GM12878 (cell line): ENCODE measurements around the gene SLC22A12. TPM values are rescaled to one million over a fixed set of nuclear protein-coding genes. Genes with fewer than 3 reads are reported as not detected.
A peak's percentile ranks its signal among the peaks of the same experiment; 100 is the strongest.

Experiments used
- ATAC-seq: fragments of 200-7000 bp; cut with Tn5 transposase; 3 replicates; pipeline ENCODE4 v1.9.1; 2020; ENCODE audit warnings: mild to moderate bottlenecking, moderate library complexity
- BruUV-seq: library from RNA; stranded (reverse); fragments of 400-500 nt; replicated peaks from 2 replicates; lab custom pipeline; 2021; lab: Mats Ljungman, UMichigan
- CTCF ChIA-PET: fragments of 300-600 bp; sonication (Branson Sonifier 250); formaldehyde crosslinking; extraction: SDS; loops from one replicate; lab custom pipeline; 2021; ENCODE audit warnings: inconsistent platforms; lab: Yijun Ruan, JAX
- POLR2A ChIA-PET: fragments of 350-600 bp; formaldehyde crosslinking; extraction: SDS; loops from one replicate; lab custom pipeline; 2021; ENCODE audit warnings: inconsistent platforms; lab: Charles Lee
- RAD21 ChIA-PET: fragments of 300-600 bp; sonication (Branson Sonifier 250); formaldehyde crosslinking; loops from one replicate; lab custom pipeline; 2023; ENCODE audit warnings: antibody characterized with exemption; ENCODE audit not compliant: unreplicated experiment; lab: Charles Lee
- SMC1A ChIA-PET: fragments of 300-600 bp; sonication (Branson Sonifier 250); formaldehyde crosslinking; loops from one replicate; lab custom pipeline; 2023; ENCODE audit not compliant: unreplicated experiment, uncharacterized antibody; lab: Charles Lee
- DNase-seq: peaks from one replicate; pipeline ENCODE4 v3.0.0-alpha.2; 2011; ENCODE audit warnings: low read depth, low spot score
- FAIRE-seq: peaks from 3 replicates; lab custom pipeline; 2011; peaks lifted over from hg19 to GRCh38; lab: Jason Lieb, UNC
- H2AFZ ChIP-seq: 2 replicates; pipeline ENCODE4 v1.6.0; 2011; ENCODE audit warnings: low read depth, low read length, control low read depth; ENCODE audit not compliant: control insufficient read depth
- H3K27ac ChIP-seq: 2 replicates; pipeline ENCODE4 v1.5.1; 2011; ENCODE audit warnings: control low read depth; ENCODE audit not compliant: control insufficient read depth, insufficient read depth
- H3K27me3 ChIP-seq, 2 experiments: replicated peaks in 1 of 2; 2 replicates each; pipeline versions ENCODE4 v1.6.0 to v1.6.1; 2011; ENCODE audit warnings: low read length in 1 of 2; ENCODE audit not compliant: control insufficient read depth in 2 of 2, insufficient read depth in 2 of 2
- H3K36me3 ChIP-seq, 2 experiments: 2 replicates each; pipeline ENCODE4 v1.5.1; 2011; ENCODE audit warnings: low read length in 1 of 2; ENCODE audit not compliant: control insufficient read depth in 2 of 2, insufficient read depth in 2 of 2
- H3K4me1 ChIP-seq: 2 replicates; pipeline ENCODE4 v1.6.1; 2011; ENCODE audit warnings: mild to moderate bottlenecking, low read length, moderate library complexity, mixed read lengths; ENCODE audit not compliant: control insufficient read depth, insufficient read depth
- H3K4me2 ChIP-seq: 2 replicates; pipeline ENCODE4 v1.6.0; 2011; ENCODE audit warnings: control low read depth; ENCODE audit not compliant: control insufficient read depth, insufficient read depth
- H3K4me3 ChIP-seq: fragments of 200-600 bp; sonication (generic); 2 replicates; pipeline ENCODE4 v1.5.1; 2016
- H3K79me2 ChIP-seq: 2 replicates; pipeline ENCODE4 v1.6.0; 2011; ENCODE audit warnings: low read length; ENCODE audit not compliant: control insufficient read depth, insufficient read depth
- H3K9ac ChIP-seq: 2 replicates; pipeline ENCODE4 v1.8.0; 2011; ENCODE audit warnings: low read length, control low read depth, mixed read lengths; ENCODE audit not compliant: control insufficient read depth, insufficient read depth
- H3K9me3 ChIP-seq: replicated peaks from 3 replicates; pipeline ENCODE4 v1.5.1; 2011; ENCODE audit warnings: mild to moderate bottlenecking, low read length; ENCODE audit not compliant: control insufficient read depth, insufficient read depth
- H4K20me1 ChIP-seq: 2 replicates; pipeline ENCODE4 v1.6.0; 2011; ENCODE audit not compliant: control insufficient read depth, insufficient read depth
- BHLHE40 ChIP-seq, 2 experiments: fragments of 450-650 bp in 1 of 2; IDR thresholded peaks; 2 replicates each; pipeline ENCODE4 v1.6.1; 2011 to 2017; ENCODE audit warnings: low read depth in 2 of 2, borderline replicate concordance in 1 of 2, improper control_type of control experiment in 1 of 2, low read length in 1 of 2, mild to moderate bottlenecking in 1 of 2
- CHD2 ChIP-seq: IDR thresholded peaks from 2 replicates; pipeline ENCODE4 v1.6.1; 2011; ENCODE audit warnings: low read depth, low read length, improper control_type of control experiment, borderline replicate concordance
- DPF2 ChIP-seq: fragments of 450-650 bp; IDR thresholded peaks from 2 replicates; pipeline ENCODE4 v1.6.1; 2017; ENCODE audit warnings: mild to moderate bottlenecking
- GATAD2B ChIP-seq: fragments of 450-650 bp; conservative IDR thresholded peaks from 2 replicates; pipeline ENCODE4 v1.6.1; 2017; ENCODE audit warnings: low read depth, mild to moderate bottlenecking, moderate library complexity
- KDM1A ChIP-seq: fragments of 200-600 bp; sonication (generic); IDR thresholded peaks from 2 replicates; pipeline ENCODE4 v1.6.1; 2016; ENCODE audit warnings: borderline replicate concordance
- MEF2B ChIP-seq: fragments of 450-650 bp; IDR thresholded peaks from 2 replicates; pipeline ENCODE4 v1.6.1; 2018; ENCODE audit warnings: mild to moderate bottlenecking, moderate library complexity; ENCODE audit not compliant: partially characterized antibody, poor library complexity, severe bottlenecking
- NBN ChIP-seq: fragments of 450-650 bp; IDR thresholded peaks from 2 replicates; pipeline ENCODE4 v1.6.1; 2016
- RB1 ChIP-seq: fragments of 450-650 bp; formaldehyde crosslinking; IDR thresholded peaks from 2 replicates; pipeline ENCODE4 v1.6.1; 2017; ENCODE audit warnings: mild to moderate bottlenecking, borderline replicate concordance
- SMARCA5 ChIP-seq: fragments of 450-650 bp; IDR thresholded peaks from 2 replicates; pipeline ENCODE4 v1.6.1; 2017; ENCODE audit warnings: mild to moderate bottlenecking
- TCF3 ChIP-seq: IDR thresholded peaks from 2 replicates; pipeline ENCODE4 v1.6.1; 2012; ENCODE audit warnings: low read depth, mild to moderate bottlenecking, low read length, borderline replicate concordance; ENCODE audit not compliant: insufficient read depth
- YBX1 ChIP-seq: fragments of 450-650 bp; IDR thresholded peaks from 2 replicates; pipeline ENCODE4 v1.6.1; 2016; ENCODE audit warnings: antibody characterized with exemption
- ZNF384 ChIP-seq: IDR thresholded peaks from 2 replicates; pipeline ENCODE4 v1.6.1; 2012; ENCODE audit warnings: low read depth, mild to moderate bottlenecking, low read length, improper control_type of control experiment, borderline replicate concordance
- ZNF687 ChIP-seq: fragments of 450-650 bp; IDR thresholded peaks from 2 replicates; pipeline ENCODE4 v1.6.1; 2017; ENCODE audit warnings: mild to moderate bottlenecking, moderate library complexity
- WGBS: methylation state at CpG from one replicate; pipeline ENCODE4 v1.1.6; 2016; ENCODE audit warnings: low lambda C conversion rate; ENCODE audit not compliant: insufficient replicate concordance, insufficient coverage; ENCODE audit errors: missing lambda C conversion rate; 5-methylcytosine and 5-hydroxymethylcytosine counted together
- in situ Hi-C: fragments of 300-500 bp; cut with MboI; formaldehyde crosslinking; loops from 9 replicates; pipeline ENCODE4 v1.14.3; 2018; ENCODE audit warnings: mixed read lengths
- intact Hi-C: fragments of 100-400 bp; cut with micrococcal nuclease; formaldehyde crosslinking; loops from one replicate; pipeline ENCODE4 v1.14.2; 2022; ENCODE audit not compliant: unreplicated experiment
- polyA plus RNA-seq, 11 experiments: library from polyadenylated mRNA; depleted of rRNA in 4 of 11; unstranded in 6 of 11; stranded (reverse) in 5 of 11; fragments of >200 nt; fragmentation: Nextera tagmentation in 4 of 11; fragmentation: Illumina TruSeq in 1 of 11; extraction: Ambion mirVana in 4 of 11; extraction: Trizol in 1 of 11; gene quantifications; 1 replicate in 1 of 11; 2 replicates in 10 of 11; pipeline versions ENCODE4 v1.2.1 to v1.2.3, GENCODE V29; 2011 to 2016; ENCODE audit warnings: inconsistent platforms in 2 of 11, missing spikeins in 2 of 11, low read depth in 1 of 11
- total RNA-seq, 4 experiments: library from RNA; depleted of rRNA in 3 of 4; stranded (reverse); fragments of >200 nt in 3 of 4; fragmentation: Illumina TruSeq in 1 of 4; extraction: Trizol in 1 of 4; gene quantifications; 2 replicates each; pipeline versions ENCODE4 v1.2.1 to v1.2.3, GENCODE V29; 2013 to 2021

The SLC22A12 gene
- total and polyA plus RNA-seq, 10 of the 15 experiments (the other 5 are each of a cell fraction or from before 2014, with no cell fraction given): not detected

GRCh38 chr11:64638018-64638665, 47.1 kb downstream of the SLC22A12 start:
- no peaks in the 10 kb centered on the region for H4K20me1 ChIP-seq
- DNase-seq (no peak), ATAC-seq (peak; percentile 81), FAIRE-seq (no peak)
- no peaks in the 10 kb centered on the region for H3K9me3 ChIP-seq
- ChIA-PET POLR2A (no interaction called here), RAD21 (no interaction called here), SMC1A (no interaction called here), CTCF (interaction anchor here (0.6 to 2.4 kb wide), 3 partner anchors 13 to 321 kb away, joined by 3 to 22 read pairs (median 3); partner anchors contain the start of genes PRDX5 and TRMT112)
- H3K27me3 ChIP-seq: peaks cover 7 to 8% of the 10 kb centered on the region in 2 experiments; a peak in 3 of 4 replicates
- no peak overlapping the region for H3K27ac ChIP-seq
- no peak overlapping the region for H3K4me3 ChIP-seq
- H3K79me2 ChIP-seq: no peaks in the 10 kb centered on the region
- TF ChIP-seq ZNF687 (0 out of 2 replicates have a peak, but pooled peaks have one; percentile 35), SMARCA5 (no peak), NBN (0 out of 2 replicates have a peak, but pooled peaks have one; percentile 44), DPF2 (0 out of 2 replicates have a peak, but pooled peaks have one; percentile 45), KDM1A (no peak), ZNF384 (no peak), YBX1 (0 out of 2 replicates have a peak, but pooled peaks have one; percentile 27), TCF3 (no peak), MEF2B (peak; percentile 98), GATAD2B (peak; percentile 99), BHLHE40 (IDR thresholded peaks at IDR 0.05; ENCODE audit: borderline replicate concordance in 1 of 2, low read depth in 2 of 2, low read length in 1 of 2) (peak in 1 of 2 experiments; percentile 90; a peak in 2 of 4 replicates), CHD2 (0 out of 2 replicates have a peak, but pooled peaks have one; percentile 1), RB1 (peak; percentile 55; the same call in 1 of the 2 replicates)
- BruUV-seq: no TSS peak
- no peak overlapping the region for H3K4me2 ChIP-seq
- H3K9ac ChIP-seq: no peak overlapping the region
- H2AFZ ChIP-seq: no peak overlapping the region
- 13% methylated on average over 37 of the region's 37 CpGs for WGBS
- intact Hi-C loops (no loop called here), in situ Hi-C loops (no loop called here)
- no peaks in the 10 kb centered on the region for H3K36me3 ChIP-seq
- H3K4me1 ChIP-seq: no peaks in the 10 kb centered on the region
